Right lobe of liver (tissue), 4 donors: ENCODE results near the gene POU2F1.

Source experiments
- POLR2A ChIP-seq: fragments of 450-650 bp; IDR thresholded peaks from one replicate; pipeline ENCODE4 v1.6.1; 2017; ENCODE audit warnings: antibody characterized with exemption, mild to moderate bottlenecking
- TF ChIP-seq, protein P1 (sequence below), 4 donors: fragments of 200-600 bp in 3 of 4; fragments of 450-650 bp in 1 of 4; IDR thresholded peaks; one replicate each; pipeline versions ENCODE4 v1.5.1 to v1.8.0; 2016 to 2022; ENCODE audit warnings: antibody characterized with exemption in 4 of 4, mild to moderate bottlenecking in 2 of 4
- donor health status: DM: no; HTN: no; CAD: no.
- donor health status: DM: no; HTN: no; CAD: no.
- donor health status: DM: no; HTN: yes; CAD: no.

DNA sequence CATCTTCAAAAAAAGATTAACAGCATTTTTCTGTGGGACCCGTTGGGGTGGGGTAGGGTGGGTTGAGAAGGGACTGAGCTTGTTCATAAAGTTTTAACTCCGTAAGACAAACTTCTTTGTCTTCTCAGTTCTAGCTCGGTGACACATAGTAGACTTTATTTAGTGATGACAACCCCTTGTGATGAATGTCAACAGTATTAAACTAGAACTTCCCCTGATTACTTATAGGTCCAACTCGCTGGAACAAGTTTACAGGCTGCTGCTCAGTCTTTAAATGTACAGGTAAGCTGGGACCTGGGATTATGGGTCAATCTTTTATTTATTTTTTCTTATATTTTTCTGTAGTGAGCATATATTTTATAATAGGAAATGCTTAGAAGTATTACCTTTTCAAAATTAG, 149.2 kb downstream of the POU2F1 start:
- TF ChIP-seq, protein P1, sequence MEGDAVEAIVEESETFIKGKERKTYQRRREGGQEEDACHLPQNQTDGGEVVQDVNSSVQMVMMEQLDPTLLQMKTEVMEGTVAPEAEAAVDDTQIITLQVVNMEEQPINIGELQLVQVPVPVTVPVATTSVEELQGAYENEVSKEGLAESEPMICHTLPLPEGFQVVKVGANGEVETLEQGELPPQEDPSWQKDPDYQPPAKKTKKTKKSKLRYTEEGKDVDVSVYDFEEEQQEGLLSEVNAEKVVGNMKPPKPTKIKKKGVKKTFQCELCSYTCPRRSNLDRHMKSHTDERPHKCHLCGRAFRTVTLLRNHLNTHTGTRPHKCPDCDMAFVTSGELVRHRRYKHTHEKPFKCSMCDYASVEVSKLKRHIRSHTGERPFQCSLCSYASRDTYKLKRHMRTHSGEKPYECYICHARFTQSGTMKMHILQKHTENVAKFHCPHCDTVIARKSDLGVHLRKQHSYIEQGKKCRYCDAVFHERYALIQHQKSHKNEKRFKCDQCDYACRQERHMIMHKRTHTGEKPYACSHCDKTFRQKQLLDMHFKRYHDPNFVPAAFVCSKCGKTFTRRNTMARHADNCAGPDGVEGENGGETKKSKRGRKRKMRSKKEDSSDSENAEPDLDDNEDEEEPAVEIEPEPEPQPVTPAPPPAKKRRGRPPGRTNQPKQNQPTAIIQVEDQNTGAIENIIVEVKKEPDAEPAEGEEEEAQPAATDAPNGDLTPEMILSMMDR (IDR thresholded peaks at IDR 0.05), result no peak
- no peak for TF ChIP-seq POLR2A
